ENCODE results near the gene FAM9C. TPM values are rescaled to one million over a fixed set of nuclear protein-coding genes. Genes with fewer than 3 reads are reported as not detected.
A peak's percentile ranks its signal among the peaks of the same experiment; 100 is the strongest.
"Not testable (repeated sequence)": the region's sequence is repeated elsewhere in the genome, so short reads cannot be mapped to it uniquely, and the experiment has no call there.

Gene FAM9C
- total and polyA plus RNA-seq, 3 donors from 2014 or later: 2.8 to 9.5 (median 4.7) TPM

DNA sequence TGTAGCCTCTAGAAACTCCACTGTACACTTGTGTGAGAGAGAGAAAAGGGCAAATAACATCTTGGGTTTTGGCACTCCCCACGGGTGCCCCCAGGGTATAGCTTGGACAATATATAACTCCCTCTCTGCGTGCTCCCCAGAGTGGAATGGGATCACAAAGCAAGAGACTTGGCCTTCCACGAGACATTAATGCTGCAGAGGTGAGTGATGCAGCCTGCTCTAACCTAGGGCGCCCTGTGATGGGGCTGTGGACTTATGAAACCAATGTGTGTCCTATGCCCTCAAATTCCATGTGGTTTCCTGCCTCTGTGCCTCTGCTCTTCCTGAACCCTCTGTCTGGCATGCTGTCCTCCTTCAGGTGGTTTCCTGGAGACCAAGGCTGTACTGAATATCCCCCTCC lies 22.0 kb upstream of the FAM9C start:
- no peak overlapping the region for H3K4me3 ChIP-seq
- no peaks in the 10 kb centered on the region for H3K4me1 ChIP-seq
- H3K27me3 ChIP-seq: no peaks in the 10 kb centered on the region
- H3K27ac ChIP-seq: no peak overlapping the region
- intact Hi-C loops (cut with DNase I; ENCODE audit: low total_unique reads): no loop called here
- H3K36me3 ChIP-seq (ENCODE audit: low read depth, missing control alignments): no peaks in the 10 kb centered on the region
- no peak for TF ChIP-seq POLR2A (IDR thresholded peaks at IDR 0.05)
- TF ChIP-seq, protein P1, sequence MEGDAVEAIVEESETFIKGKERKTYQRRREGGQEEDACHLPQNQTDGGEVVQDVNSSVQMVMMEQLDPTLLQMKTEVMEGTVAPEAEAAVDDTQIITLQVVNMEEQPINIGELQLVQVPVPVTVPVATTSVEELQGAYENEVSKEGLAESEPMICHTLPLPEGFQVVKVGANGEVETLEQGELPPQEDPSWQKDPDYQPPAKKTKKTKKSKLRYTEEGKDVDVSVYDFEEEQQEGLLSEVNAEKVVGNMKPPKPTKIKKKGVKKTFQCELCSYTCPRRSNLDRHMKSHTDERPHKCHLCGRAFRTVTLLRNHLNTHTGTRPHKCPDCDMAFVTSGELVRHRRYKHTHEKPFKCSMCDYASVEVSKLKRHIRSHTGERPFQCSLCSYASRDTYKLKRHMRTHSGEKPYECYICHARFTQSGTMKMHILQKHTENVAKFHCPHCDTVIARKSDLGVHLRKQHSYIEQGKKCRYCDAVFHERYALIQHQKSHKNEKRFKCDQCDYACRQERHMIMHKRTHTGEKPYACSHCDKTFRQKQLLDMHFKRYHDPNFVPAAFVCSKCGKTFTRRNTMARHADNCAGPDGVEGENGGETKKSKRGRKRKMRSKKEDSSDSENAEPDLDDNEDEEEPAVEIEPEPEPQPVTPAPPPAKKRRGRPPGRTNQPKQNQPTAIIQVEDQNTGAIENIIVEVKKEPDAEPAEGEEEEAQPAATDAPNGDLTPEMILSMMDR (IDR thresholded peaks at IDR 0.05): no peak
- no peaks in the 10 kb centered on the region for H3K9me3 ChIP-seq
- 78 to 84% methylated on average over 3 of the region's 4 CpGs for WGBS, 2 donors
- DNase-seq: no peak

- no peaks in the 10 kb centered on the region for H3K27me3 ChIP-seq
- TF ChIP-seq, protein P1 (IDR thresholded peaks at IDR 0.05): no peak
- TF ChIP-seq POLR2A (IDR thresholded peaks at IDR 0.05): no peak
- no peaks in the 10 kb centered on the region for H3K4me1 ChIP-seq
- no peak overlapping the region for H3K27ac ChIP-seq
- DNase-seq: peak; percentile 23
- WGBS, 2 donors: 55 to 58% methylated on average over 2 of the region's 2 CpGs
- intact Hi-C loops (cut with DNase I; ENCODE audit: low total_unique reads): no loop called here
- H3K9me3 ChIP-seq: no peaks in the 10 kb centered on the region
- H3K4me3 ChIP-seq: no peak overlapping the region
- H3K36me3 ChIP-seq (ENCODE audit: low read depth, missing control alignments): no peaks in the 10 kb centered on the region
Measured at GRCh38 chrX:13064599-13065143, 20.3 kb upstream of the FAM9C start.

- H3K4me1 ChIP-seq; H3K27me3 ChIP-seq; H3K36me3 ChIP-seq (ENCODE audit: low read depth, missing control alignments); intact Hi-C loops (cut with DNase I; ENCODE audit: low total_unique reads); H3K9me3 ChIP-seq; DNase-seq; H3K27ac ChIP-seq; H3K4me3 ChIP-seq: not testable (repeated sequence)
- WGBS, 2 donors: 91 to 93% methylated on average over 2 of the region's 2 CpGs
Measured at GRCh38 chrX:13063124-13063523, 18.7 kb upstream of the FAM9C start.

- H3K27ac ChIP-seq; DNase-seq; H3K4me1 ChIP-seq; H3K27me3 ChIP-seq; H3K9me3 ChIP-seq; H3K4me3 ChIP-seq; H3K36me3 ChIP-seq (ENCODE audit: low read depth, missing control alignments); intact Hi-C loops (cut with DNase I; ENCODE audit: low total_unique reads): not testable (repeated sequence)
Measured at GRCh38 chrX:13062331-13062730, 17.9 kb upstream of the FAM9C start.

DNA sequence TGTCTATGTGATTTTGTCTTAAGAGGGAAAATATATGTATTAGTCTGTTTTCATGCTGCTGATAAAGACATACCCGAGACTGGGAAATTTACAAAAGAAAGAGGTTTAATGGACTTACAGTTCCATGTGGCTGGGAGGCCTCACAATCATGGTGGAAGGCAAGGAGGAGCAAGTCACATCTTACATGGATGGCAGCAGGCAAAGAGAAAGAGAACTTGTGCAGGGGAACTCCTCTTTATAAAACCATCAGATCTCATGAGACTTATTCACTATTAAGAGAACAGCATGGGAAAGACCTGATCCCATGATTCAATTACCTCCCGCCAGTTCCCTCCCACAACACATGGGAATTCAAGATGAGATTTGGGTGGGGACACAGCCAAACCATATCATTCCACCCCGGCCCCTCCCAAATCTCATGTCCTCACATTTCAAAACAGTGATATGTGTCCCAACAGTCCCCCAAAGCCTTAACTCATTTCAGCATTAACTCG lies 16.8 kb upstream of the FAM9C start:
- H3K4me3 ChIP-seq; DNase-seq; H3K4me1 ChIP-seq; H3K9me3 ChIP-seq; H3K27me3 ChIP-seq; intact Hi-C loops (cut with DNase I; ENCODE audit: low total_unique reads); H3K36me3 ChIP-seq (ENCODE audit: low read depth, missing control alignments); H3K27ac ChIP-seq: not testable (repeated sequence)
- 90 to 95% methylated on average over 4 of the region's 4 CpGs for WGBS, 2 donors

DNA sequence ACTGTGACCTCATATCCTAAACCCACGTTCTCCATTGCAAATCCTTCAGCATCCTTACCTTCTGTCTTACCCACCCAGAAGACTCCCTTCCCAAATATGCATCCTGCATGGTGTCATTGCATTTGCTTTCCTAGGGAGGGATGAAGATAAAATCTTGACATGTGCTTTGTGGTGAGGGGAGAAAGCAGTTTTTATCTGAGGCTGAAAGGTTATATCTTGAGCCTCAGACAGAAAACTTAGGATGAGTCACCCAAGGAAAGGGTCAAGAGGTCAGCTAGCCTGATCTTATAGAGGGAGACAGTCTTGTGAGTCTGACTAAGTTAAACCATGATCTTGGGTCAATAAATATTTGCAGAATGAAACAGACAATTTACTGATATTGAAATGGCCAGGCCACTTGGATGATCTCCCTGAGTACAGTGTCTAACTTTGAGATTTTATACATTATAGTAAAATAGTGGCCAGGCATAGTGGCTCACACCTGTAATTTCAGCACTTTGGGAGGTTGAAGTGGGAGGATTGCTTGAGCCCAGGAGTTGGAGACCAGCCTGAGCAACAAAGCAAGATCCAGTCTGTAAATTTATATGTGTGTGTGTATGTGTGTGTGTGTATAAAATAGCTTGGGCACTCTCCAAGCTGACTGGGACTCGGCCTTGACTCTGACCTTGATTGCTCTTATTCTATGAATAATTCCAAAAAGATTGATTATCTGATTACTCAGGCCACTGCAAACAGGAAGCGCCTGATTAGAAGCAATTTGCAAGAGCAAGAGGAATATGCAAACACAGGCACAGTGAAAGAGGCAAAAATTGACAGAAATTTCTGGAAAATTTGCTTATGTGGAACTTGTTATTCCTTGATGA lies 15.4 kb upstream of the FAM9C start:
- Histone ChIP-seq H3K9me3 (no peaks in the 10 kb centered on the region), H3K27ac (no peak overlapping the region), H3K4me1 (no peaks in the 10 kb centered on the region), H3K27me3 (no peaks in the 10 kb centered on the region), H3K4me3 (no peak overlapping the region), H3K36me3 (ENCODE audit: low read depth, missing control alignments) (no peaks in the 10 kb centered on the region)
- intact Hi-C loops (cut with DNase I; ENCODE audit: low total_unique reads): no loop called here
- DNase-seq: no peak
- 63 to 90% methylated on average over 3 of the region's 3 CpGs for WGBS, 2 donors
- TF ChIP-seq, protein P1 (IDR thresholded peaks at IDR 0.05): no peak

Data from testis (tissue), 3 donors.